NCI-H1930 (cell line): ENCODE data around the gene MINPP1.

ENCODE experiments used
- DNase-seq, 2 experiments: peaks; one replicate each; lab custom pipeline; 2025; lab: John Stamatoyannopoulos, UW

MINPP1 gene

GRCh38 chr10:87519582-87519981 is 14.9 kb downstream of the MINPP1 start:
- DNase-seq: no peak

GRCh38 chr10:87523731-87524130 is 19.0 kb downstream of the MINPP1 start:
- DNase-seq: no peak

GRCh38 chr10:87524296-87524695 is 19.6 kb downstream of the MINPP1 start:
- no peak for DNase-seq

- no peak for DNase-seq
Measured at GRCh38 chr10:87531908-87532622, 27.4 kb downstream of the MINPP1 start.

GRCh38 chr10:87532696-87533095 is 28.0 kb downstream of the MINPP1 start:
- DNase-seq: no peak

- DNase-seq: no peak
Measured at GRCh38 chr10:87534173-87534858, 29.6 kb downstream of the MINPP1 start.

- DNase-seq: no peak
Measured at GRCh38 chr10:87538092-87539015, 33.7 kb downstream of the MINPP1 start.

- no peak for DNase-seq
Measured at GRCh38 chr10:87541114-87541513, 36.4 kb downstream of the MINPP1 start.

GRCh38 chr10:87544721-87545120 is 40.0 kb downstream of the MINPP1 start:
- no peak for DNase-seq

GRCh38 chr10:87545783-87546182 is 41.1 kb downstream of the MINPP1 start:
- DNase-seq: no peak

GRCh38 chr10:87546210-87546609 is 41.5 kb downstream of the MINPP1 start:
- no peak for DNase-seq

- no peak for DNase-seq
Measured at GRCh38 chr10:87546971-87547413, 42.3 kb downstream of the MINPP1 start.

GRCh38 chr10:87547734-87548311 is 43.1 kb downstream of the MINPP1 start:
- DNase-seq: no peak

GRCh38 chr10:87550741-87551140 is 46.0 kb downstream of the MINPP1 start:
- DNase-seq: no peak

- no peak for DNase-seq
Measured at GRCh38 chr10:87551326-87551725, 46.6 kb downstream of the MINPP1 start.

GRCh38 chr10:87552248-87552929 is 47.7 kb downstream of the MINPP1 start:
- DNase-seq: no peak

GRCh38 chr10:87557409-87557808 is 52.7 kb downstream of the MINPP1 start:
- no peak for DNase-seq

- no peak for DNase-seq
Measured at GRCh38 chr10:87558333-87558732, 53.6 kb downstream of the MINPP1 start.

GRCh38 chr10:87559392-87559791 is 54.7 kb downstream of the MINPP1 start:
- DNase-seq: no peak

GRCh38 chr10:87560495-87561129 is 55.9 kb downstream of the MINPP1 start:
- no peak for DNase-seq

GRCh38 chr10:87562750-87563149 is 58.1 kb downstream of the MINPP1 start:
- no peak for DNase-seq
